ENCODE results near the gene ANKDD1B.

- TF ChIP-seq CTCF (IDR thresholded peaks at IDR 0.05 in 4 of 5, conservative IDR thresholded peaks at IDR 0.05 in 1 of 5), result no peak
- no peak for TF ChIP-seq POLR2A (IDR thresholded peaks at IDR 0.05)
Measured at GRCh38 chr5:75706016-75706415, 94.8 kb downstream of the ANKDD1B start.

All from gastrocnemius medialis (tissue), 4 donors.